ENCODE data around the gene PDE8B. TPM values are rescaled to one million over a fixed set of nuclear protein-coding genes. Genes with fewer than 3 reads are reported as not detected.

Gene PDE8B
- total and polyA plus RNA-seq, 2 experiments from 2014 or later: 0.45 to 0.91 TPM

DNA sequence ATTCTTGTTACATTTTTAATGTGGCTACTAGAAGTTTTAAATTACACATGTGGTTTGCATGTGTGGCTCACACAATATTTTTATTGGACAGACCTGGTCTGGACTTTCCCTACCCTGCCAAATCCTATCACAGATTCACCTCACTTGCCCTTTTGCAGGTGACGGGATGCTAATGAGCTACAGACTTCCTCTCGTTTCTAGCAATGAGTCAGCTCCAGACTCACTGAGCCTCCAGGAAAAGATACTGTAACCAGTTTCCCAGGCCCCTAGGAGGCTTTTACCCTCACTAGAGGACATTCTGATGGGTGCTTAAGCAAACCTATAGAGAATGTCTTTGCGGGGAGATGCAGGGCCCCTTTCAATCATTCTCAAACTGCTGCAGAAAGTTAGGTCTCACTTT is 146.3 kb downstream of the PDE8B start (continued):
- TF ChIP-seq, protein P1, sequence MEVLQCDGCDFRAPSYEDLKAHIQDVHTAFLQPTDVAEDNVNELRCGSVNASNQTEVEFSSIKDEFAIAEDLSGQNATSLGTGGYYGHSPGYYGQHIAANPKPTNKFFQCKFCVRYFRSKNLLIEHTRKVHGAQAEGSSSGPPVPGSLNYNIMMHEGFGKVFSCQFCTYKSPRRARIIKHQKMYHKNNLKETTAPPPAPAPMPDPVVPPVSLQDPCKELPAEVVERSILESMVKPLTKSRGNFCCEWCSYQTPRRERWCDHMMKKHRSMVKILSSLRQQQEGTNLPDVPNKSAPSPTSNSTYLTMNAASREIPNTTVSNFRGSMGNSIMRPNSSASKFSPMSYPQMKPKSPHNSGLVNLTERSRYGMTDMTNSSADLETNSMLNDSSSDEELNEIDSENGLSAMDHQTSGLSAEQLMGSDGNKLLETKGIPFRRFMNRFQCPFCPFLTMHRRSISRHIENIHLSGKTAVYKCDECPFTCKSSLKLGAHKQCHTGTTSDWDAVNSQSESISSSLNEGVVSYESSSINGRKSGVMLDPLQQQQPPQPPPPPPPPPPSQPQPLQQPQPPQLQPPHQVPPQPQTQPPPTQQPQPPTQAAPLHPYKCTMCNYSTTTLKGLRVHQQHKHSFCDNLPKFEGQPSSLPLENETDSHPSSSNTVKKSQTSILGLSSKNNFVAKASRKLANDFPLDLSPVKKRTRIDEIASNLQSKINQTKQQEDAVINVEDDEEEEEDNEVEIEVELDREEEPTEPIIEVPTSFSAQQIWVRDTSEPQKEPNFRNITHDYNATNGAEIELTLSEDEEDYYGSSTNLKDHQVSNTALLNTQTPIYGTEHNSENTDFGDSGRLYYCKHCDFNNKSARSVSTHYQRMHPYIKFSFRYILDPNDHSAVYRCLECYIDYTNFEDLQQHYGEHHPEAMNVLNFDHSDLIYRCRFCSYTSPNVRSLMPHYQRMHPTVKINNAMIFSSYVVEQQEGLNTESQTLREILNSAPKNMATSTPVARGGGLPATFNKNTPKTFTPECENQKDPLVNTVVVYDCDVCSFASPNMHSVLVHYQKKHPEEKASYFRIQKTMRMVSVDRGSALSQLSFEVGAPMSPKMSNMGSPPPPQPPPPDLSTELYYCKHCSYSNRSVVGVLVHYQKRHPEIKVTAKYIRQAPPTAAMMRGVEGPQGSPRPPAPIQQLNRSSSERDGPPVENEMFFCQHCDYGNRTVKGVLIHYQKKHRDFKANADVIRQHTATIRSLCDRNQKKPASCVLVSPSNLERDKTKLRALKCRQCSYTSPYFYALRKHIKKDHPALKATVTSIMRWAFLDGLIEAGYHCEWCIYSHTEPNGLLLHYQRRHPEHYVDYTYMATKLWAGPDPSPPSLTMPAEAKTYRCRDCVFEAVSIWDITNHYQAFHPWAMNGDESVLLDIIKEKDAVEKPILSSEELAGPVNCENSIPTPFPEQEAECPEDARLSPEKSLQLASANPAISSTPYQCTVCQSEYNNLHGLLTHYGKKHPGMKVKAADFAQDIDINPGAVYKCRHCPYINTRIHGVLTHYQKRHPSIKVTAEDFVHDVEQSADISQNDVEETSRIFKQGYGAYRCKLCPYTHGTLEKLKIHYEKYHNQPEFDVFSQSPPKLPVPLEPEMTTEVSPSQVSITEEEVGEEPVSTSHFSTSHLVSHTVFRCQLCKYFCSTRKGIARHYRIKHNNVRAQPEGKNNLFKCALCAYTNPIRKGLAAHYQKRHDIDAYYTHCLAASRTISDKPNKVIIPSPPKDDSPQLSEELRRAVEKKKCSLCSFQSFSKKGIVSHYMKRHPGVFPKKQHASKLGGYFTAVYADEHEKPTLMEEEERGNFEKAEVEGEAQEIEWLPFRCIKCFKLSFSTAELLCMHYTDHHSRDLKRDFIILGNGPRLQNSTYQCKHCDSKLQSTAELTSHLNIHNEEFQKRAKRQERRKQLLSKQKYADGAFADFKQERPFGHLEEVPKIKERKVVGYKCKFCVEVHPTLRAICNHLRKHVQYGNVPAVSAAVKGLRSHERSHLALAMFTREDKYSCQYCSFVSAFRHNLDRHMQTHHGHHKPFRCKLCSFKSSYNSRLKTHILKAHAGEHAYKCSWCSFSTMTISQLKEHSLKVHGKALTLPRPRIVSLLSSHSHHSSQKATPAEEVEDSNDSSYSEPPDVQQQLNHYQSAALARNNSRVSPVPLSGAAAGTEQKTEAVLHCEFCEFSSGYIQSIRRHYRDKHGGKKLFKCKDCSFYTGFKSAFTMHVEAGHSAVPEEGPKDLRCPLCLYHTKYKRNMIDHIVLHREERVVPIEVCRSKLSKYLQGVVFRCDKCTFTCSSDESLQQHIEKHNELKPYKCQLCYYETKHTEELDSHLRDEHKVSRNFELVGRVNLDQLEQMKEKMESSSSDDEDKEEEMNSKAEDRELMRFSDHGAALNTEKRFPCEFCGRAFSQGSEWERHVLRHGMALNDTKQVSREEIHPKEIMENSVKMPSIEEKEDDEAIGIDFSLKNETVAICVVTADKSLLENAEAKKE (CRISPR knock-in tag; IDR thresholded peaks at IDR 0.05): no peak
- TF ChIP-seq ZNF331 (CRISPR knock-in tag; IDR thresholded peaks at IDR 0.05; ENCODE audit: low read depth): no peak

GRCh38 chr5:77358255-77359205 is 148.1 kb downstream of the PDE8B start:
- H3K27ac Mint-ChIP-seq: no peak overlapping the region
- ATAC-seq: no peak
- H3K27me3 Mint-ChIP-seq (ENCODE audit: insufficient read depth, low read depth, poor library complexity): peaks cover 7% of the 10 kb centered on the region

More at GRCh38 chr5:77358255-77359205, 148.1 kb downstream of the PDE8B start:
- no peak for DNase-seq (ENCODE audit: low spot score)
- H3K4me2 ChIP-seq: no peak overlapping the region
- no peaks in the 10 kb centered on the region for H3F3A ChIP-seq (replicated peaks; ENCODE audit: low read depth)
- Mint-ChIP-seq H3K36me3 (ENCODE audit: low read depth) (no peaks in the 10 kb centered on the region), H3K4me3 (no peak overlapping the region), H3K9me3 (no peaks in the 10 kb centered on the region), H3K4me1 (no peaks in the 10 kb centered on the region)
- H3K27me3 ChIP-seq (ENCODE audit: insufficient read depth): no peaks in the 10 kb centered on the region
- H3K27ac ChIP-seq (ENCODE audit: low read depth): no peak overlapping the region
- H2AFZ ChIP-seq: no peak overlapping the region
- no peaks in the 10 kb centered on the region for H4K20me1 ChIP-seq (replicated peaks; ENCODE audit: insufficient read depth)
- TF ChIP-seq ETS1 (IDR thresholded peaks at IDR 0.05): no peak
- TF ChIP-seq JUNB (IDR thresholded peaks at IDR 0.05; ENCODE audit: unreplicated experiment): no peak
- TF ChIP-seq EZH2phosphoT487 (IDR thresholded peaks at IDR 0.05; ENCODE audit: unreplicated experiment): no peak
- TF ChIP-seq CREB1 (CRISPR knock-in tag; IDR thresholded peaks at IDR 0.05; ENCODE audit: low read depth): no peak
- no peak for TF ChIP-seq NANOG (IDR thresholded peaks at IDR 0.05; ENCODE audit: borderline replicate concordance)
- H3K9me2 ChIP-seq (ENCODE audit: insufficient read depth): 0 out of 2 replicates have a peak, but pooled peaks cover 3% of the 10 kb centered on the region
- H3K36me3 ChIP-seq (ENCODE audit: insufficient read depth): no peaks in the 10 kb centered on the region
- no peak overlapping the region for H3K4me3 ChIP-seq
- H3K4me1 ChIP-seq (ENCODE audit: insufficient read depth): no peaks in the 10 kb centered on the region
- H3K79me2 ChIP-seq (replicated peaks; ENCODE audit: insufficient read depth): no peaks in the 10 kb centered on the region

Measured in GM23338 (cell line).